ENCODE results near the gene BRAP.

DNA sequence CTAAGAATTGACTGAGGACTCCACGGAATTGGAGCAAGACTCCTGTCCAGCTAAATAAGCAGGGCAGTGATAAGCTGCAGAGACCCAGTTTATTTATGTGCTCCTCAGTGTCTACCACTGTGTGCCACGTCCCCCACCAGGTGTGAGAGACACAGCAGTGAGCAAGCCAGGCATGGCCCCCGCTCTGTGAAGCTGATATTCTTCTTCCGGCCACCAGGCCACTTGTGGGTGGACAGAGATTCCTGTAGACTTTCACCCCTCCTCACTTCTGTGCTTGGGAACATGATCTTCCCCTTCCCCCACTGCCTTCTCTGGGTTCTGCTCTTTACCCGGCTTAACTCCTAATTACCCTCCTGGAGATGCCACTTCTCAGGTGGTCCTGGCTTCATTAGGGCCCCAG lies 21.3 kb downstream of the BRAP start:
- no peak for TF ChIP-seq CTCF (IDR thresholded peaks at IDR 0.05)
- TF ChIP-seq ZFX (IDR thresholded peaks at IDR 0.05; ENCODE audit: borderline replicate concordance), result no peak

Data from 22Rv1 (cell line).